ENCODE results near the gene HNRNPUL1. TPM values are rescaled to one million over a fixed set of nuclear protein-coding genes. Genes with fewer than 3 reads are reported as not detected.
"Not testable (repeated sequence)": the region's sequence is repeated elsewhere in the genome, so short reads cannot be mapped to it uniquely, and the experiment has no call there.

HNRNPUL1 gene
- total RNA-seq, 2 donors from 2014 or later, result 76.0 to 87.3 TPM

DNA sequence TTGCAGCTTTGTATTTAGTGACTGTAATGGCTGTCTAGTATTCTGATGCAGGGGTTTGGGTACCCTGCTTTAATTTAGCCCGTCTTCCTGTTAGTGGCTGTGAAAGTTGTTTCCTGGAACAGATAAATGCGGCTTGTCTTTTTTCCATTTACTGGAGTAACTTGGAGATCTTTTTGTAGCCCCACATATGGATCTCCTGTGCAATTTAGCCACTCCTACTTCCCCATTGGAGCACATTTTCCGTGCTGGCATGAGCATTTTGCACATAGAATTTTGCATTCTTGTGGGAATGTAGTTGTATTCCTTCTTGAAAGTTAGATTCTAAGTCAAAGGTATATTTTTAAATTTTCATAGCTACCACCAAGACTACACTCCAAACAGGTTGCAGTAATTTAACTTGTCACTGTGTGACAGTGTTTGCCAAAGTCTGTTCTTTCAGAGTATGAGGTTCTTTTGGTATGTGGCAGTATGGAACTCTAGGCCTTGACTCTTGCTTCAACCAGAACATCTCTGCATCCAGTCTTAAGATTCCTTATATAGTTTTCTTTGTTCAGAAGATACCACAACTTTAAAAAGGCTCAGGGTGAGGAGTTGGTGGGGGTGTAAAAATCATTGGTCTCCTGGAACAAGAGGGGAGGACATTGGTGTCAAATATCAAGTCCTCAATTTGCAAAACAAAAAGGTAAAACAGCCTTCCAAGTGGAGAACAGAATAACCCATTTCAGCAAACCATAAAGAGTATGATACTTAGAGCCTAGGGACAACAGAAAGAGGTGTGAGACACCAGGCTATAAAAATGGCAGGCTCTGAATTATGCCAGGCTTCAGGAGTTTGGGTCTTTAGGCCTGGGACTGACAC, 24.7 kb downstream of the HNRNPUL1 start:
- DNase-seq (no peak), ATAC-seq (no peak)
- WGBS, 2 donors, result 85 to 87% methylated on average over 3 of the region's 3 CpGs
- Histone ChIP-seq H3K9me3 (no peaks in the 10 kb centered on the region), H3K27me3 (no peaks in the 10 kb centered on the region), H3K4me1 (no peaks in the 10 kb centered on the region), H3K27ac (no peak overlapping the region), H3K4me3 (no peak overlapping the region), H3K36me3 (replicated peaks in 1 of 2; ENCODE audit: insufficient read depth in 1 of 2, low read depth in 2 of 2) (peaks cover 14 to 33% of the 10 kb centered on the region in 2 donors)
- TF ChIP-seq, protein P1, sequence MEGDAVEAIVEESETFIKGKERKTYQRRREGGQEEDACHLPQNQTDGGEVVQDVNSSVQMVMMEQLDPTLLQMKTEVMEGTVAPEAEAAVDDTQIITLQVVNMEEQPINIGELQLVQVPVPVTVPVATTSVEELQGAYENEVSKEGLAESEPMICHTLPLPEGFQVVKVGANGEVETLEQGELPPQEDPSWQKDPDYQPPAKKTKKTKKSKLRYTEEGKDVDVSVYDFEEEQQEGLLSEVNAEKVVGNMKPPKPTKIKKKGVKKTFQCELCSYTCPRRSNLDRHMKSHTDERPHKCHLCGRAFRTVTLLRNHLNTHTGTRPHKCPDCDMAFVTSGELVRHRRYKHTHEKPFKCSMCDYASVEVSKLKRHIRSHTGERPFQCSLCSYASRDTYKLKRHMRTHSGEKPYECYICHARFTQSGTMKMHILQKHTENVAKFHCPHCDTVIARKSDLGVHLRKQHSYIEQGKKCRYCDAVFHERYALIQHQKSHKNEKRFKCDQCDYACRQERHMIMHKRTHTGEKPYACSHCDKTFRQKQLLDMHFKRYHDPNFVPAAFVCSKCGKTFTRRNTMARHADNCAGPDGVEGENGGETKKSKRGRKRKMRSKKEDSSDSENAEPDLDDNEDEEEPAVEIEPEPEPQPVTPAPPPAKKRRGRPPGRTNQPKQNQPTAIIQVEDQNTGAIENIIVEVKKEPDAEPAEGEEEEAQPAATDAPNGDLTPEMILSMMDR (IDR thresholded peaks at IDR 0.05), result no peak
- no peak for TF ChIP-seq POLR2A (IDR thresholded peaks at IDR 0.05)
- intact Hi-C loops (cut with DNase I), result no loop called here

DNA sequence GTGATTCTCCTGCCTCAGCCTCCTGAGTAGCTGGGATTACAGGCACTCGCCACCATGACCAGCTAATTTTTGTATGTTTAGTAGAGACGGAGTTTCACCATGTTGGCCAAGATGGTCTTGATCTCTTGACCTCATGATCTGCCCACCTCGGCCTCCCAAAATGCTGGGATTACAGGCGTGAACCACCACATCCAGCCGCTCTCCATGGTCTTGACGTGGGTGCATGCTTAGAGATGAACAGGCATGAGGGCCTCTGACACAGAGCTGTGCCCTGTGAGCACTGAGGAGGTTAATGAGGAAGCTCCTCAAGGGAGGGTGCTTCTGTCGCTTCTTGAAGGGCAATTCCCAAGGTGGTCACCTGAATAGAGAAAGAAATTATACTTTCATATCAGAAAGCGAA, 25.6 kb downstream of the HNRNPUL1 start:
- H3K9me3 ChIP-seq; intact Hi-C loops (cut with DNase I); DNase-seq; H3K4me1 ChIP-seq; H3K4me3 ChIP-seq; H3K27me3 ChIP-seq; ATAC-seq; H3K27ac ChIP-seq: not testable (repeated sequence)
- WGBS, 2 donors, result 93 to 95% methylated on average over 8 of the region's 8 CpGs
- H3K36me3 ChIP-seq (replicated peaks in 1 of 2; ENCODE audit: insufficient read depth in 1 of 2, low read depth in 2 of 2), result peaks cover 14 to 36% of the 10 kb centered on the region in 2 donors

DNA sequence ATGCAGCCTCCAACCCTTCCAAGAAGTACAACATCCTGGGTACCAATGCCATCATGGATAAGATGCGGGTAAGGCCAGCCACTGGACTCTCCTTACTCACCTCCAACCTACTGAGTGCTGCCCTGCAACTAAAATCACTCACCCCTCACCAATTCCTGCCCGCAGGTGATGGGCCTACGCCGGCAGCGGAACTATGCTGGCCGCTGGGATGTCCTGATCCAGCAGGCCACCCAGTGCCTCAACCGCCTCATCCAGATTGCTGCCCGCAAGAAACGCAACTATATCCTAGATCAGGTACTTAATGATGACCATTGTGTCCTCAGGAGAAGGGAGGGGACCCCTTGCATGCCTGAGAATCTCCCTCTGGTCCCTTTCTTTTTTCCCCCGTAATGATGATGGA, 30.2 kb downstream of the HNRNPUL1 start:
- Histone ChIP-seq H3K4me3 (no peak overlapping the region), H3K36me3 (replicated peaks in 1 of 2; ENCODE audit: insufficient read depth in 1 of 2, low read depth in 2 of 2) (peaks cover 18 to 40% of the 10 kb centered on the region in 2 donors), H3K4me1 (peaks cover 20% of the 10 kb centered on the region), H3K27ac (no peak overlapping the region), H3K9me3 (no peaks in the 10 kb centered on the region), H3K27me3 (no peaks in the 10 kb centered on the region)
- WGBS, 2 donors, result 96 to 98% methylated on average over 10 of the region's 10 CpGs
- DNase-seq, result no peak
- no peak for ATAC-seq
- intact Hi-C loops (cut with DNase I), result no loop called here
- TF ChIP-seq, protein P1 (IDR thresholded peaks at IDR 0.05), result no peak
- no peak for TF ChIP-seq POLR2A (IDR thresholded peaks at IDR 0.05)

DNA sequence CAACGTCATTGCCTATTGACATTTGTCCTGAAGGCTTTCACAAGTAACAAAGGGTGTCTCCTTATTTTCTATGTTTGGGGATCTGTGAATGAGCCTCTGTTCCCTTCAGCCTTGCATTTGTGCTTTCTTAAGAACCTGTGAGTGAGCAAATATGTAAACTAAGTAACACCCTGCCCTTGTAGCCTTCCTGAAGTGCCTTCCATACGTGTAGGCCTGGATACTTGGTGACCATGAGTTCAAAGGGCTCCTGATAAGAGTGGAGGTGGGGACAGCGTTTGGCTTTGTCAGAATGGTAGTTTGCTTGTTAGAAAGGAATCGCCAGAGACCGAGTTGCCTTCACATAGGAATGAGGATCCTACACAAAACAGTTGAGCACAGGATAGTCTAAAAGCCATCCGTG, 31.3 kb downstream of the HNRNPUL1 start:
- Histone ChIP-seq H3K4me1 (peaks cover 20% of the 10 kb centered on the region), H3K4me3 (no peak overlapping the region), H3K27ac (peak overlapping the region in 1 of 4 donors; percentile 72), H3K36me3 (replicated peaks in 1 of 2; ENCODE audit: insufficient read depth in 1 of 2, low read depth in 2 of 2) (peaks cover 20 to 40% of the 10 kb centered on the region in 2 donors), H3K9me3 (no peaks in the 10 kb centered on the region), H3K27me3 (no peaks in the 10 kb centered on the region)
- WGBS, 2 donors, result 62 to 77% methylated on average over 6 of the region's 6 CpGs
- ATAC-seq, result no peak
- TF ChIP-seq POLR2A (IDR thresholded peaks at IDR 0.05), result no peak
- TF ChIP-seq, protein P1 (IDR thresholded peaks at IDR 0.05), result no peak
- intact Hi-C loops (cut with DNase I), result no loop called here
- DNase-seq, result no peak

DNA sequence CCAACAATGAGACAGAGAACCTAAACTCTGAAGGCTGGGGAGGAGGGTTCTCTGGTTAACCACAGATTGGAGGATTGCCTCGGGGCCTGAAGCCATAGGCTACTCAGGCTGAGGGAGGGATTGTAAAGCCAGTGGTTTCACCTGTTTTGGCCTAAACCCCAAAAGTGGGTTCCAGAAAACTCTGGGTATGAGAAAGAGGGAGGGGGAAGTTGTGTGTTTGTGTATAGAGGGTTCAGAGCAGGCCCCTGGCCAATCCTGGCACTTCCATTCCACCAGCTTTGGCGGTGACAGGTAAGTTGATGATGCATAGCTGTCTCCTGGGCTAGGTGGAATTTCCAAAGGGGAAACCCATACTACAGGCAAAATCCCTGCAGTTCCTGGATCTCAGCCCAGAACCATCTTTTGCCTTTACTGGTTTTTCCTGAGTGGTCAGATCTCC, 32.3 kb downstream of the HNRNPUL1 start:
- intact Hi-C loops (cut with DNase I), result no loop called here
- Histone ChIP-seq H3K27ac (peak overlapping the region in 3 of 4 donors; percentile 35 to 72 (median 59)), H3K36me3 (replicated peaks in 1 of 2; ENCODE audit: insufficient read depth in 1 of 2, low read depth in 2 of 2) (peaks cover 23 to 43% of the 10 kb centered on the region in 2 donors), H3K9me3 (no peaks in the 10 kb centered on the region), H3K27me3 (no peaks in the 10 kb centered on the region), H3K4me1 (peaks cover 20% of the 10 kb centered on the region), H3K4me3 (no peak overlapping the region)
- no peak for ATAC-seq
- no peak for TF ChIP-seq POLR2A (IDR thresholded peaks at IDR 0.05)
- TF ChIP-seq, protein P1 (IDR thresholded peaks at IDR 0.05), result no peak
- DNase-seq, result no peak
- 58 to 70% methylated on average over 1 to 2 of the region's 2 CpGs for WGBS, 2 donors

Data from body of pancreas (tissue), 4 donors.